HG03442 (cell line): ENCODE data around the gene CACHD1.
A peak's percentile ranks its signal among the peaks of the same experiment; 100 is the strongest.

Experiments
- ATAC-seq: cut with Tn5 transposase; IDR thresholded peaks from one replicate; pipeline ENCODE4 v1.9.1; 2021; ENCODE audit warnings: mild to moderate bottlenecking, moderate library complexity; ENCODE audit not compliant: unreplicated experiment

Gene CACHD1

GRCh38 chr1:64469977-64470664, at the start of gene CACHD1:
Gene CACHD1, plus strand, starts transcription at chr1:64470129. Its CDS starts 616 bp downstream, at chr1:64470745.
- peak; percentile 78 for ATAC-seq

DNA sequence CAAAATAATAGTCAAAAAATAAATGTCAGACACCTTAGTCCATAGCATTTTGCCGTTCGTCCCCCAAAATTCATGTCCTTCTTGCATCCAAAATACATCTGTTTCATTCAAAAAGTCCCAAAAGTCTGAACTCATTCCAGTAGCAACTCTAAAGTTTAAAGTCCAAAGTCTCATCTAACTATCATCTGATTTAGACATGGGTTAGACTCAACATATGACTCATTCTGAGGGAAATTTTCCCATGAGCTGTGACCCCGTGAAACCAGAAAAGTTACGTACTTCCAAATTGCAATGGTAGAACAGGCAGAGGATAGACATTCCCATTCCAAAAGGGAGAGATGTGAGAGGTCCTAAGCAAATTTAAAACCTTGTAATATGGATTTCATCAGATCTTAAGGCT, 48.6 kb upstream of the CACHD1 start:
- ATAC-seq: no peak

GRCh38 chr1:64423526-64423925, 46.4 kb upstream of the CACHD1 start:
- no peak for ATAC-seq

DNA sequence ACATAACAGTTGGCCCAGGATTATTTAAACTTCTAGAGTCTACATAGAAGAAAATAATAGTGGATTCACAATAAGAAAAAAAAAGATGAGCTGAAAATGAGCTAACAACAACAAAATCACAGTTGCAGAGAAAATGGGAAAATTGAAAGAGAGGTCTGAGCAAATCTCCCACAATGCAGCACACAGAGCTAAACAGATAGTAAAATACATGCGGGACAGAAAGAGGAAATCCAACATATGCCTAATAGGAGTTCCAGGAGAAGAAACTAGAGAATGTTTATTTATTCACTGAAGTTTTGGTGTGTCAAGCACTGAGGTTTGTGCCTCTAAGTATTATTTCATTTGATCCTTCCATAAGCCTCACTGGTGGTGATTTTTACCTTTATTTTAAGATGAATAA, 45.5 kb upstream of the CACHD1 start:
- no peak for ATAC-seq

DNA sequence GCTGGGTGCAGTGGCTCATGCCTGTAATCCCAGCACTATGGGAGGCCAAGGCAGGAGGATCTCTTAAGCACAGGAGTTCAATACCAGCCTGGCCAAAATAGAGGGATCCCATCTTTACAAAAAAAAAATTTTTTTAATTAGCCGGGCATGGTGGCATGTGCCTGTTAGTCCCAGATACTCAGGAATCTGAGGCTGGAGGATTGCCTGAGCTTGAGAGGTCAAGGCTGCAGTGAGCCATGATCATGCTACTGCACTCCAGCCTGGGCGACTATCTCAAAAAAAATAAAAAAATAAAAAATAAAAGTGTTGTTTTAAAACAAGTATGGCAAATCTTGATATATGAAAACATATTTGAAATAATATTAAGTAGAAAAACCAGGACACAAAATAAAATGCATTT, 44.4 kb upstream of the CACHD1 start:
- ATAC-seq: no peak

DNA sequence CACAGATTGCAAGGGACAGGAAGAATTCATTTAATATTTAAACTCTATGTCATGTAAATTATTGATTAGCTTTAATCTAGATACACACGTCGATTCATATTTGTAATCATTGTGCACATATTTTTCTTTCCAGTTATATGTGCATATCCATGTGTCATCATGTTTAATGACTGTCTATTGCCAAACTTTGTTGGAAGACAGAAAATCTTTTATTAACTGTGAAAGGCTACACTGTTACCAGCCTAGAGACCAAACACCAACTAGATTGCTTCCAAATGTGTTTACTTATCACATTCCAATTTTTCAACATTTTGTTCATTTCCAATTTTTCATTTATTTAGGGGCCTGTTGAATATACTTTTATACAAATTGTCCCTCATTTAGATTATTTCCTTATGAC, 43.2 kb upstream of the CACHD1 start:
- ATAC-seq: no peak

DNA sequence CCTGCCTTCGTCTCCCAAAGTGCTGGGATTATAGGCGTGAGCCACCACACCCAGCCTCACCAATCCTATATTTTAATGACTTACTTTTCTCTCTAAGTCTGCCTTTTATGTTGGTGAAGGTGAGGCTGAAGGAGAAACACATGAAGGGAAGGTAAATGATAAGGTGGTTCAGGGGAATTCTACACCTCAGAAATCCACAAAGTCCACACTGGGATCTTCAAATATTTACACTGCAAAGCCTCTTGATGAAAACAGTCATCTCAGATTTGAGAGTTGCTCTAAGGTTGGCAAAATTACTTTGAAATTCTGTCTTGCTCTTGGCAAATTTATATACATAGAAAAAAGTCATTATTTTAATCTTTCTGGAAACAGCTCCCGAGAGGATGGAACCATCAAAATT, 42.0 kb upstream of the CACHD1 start:
- ATAC-seq: no peak

DNA sequence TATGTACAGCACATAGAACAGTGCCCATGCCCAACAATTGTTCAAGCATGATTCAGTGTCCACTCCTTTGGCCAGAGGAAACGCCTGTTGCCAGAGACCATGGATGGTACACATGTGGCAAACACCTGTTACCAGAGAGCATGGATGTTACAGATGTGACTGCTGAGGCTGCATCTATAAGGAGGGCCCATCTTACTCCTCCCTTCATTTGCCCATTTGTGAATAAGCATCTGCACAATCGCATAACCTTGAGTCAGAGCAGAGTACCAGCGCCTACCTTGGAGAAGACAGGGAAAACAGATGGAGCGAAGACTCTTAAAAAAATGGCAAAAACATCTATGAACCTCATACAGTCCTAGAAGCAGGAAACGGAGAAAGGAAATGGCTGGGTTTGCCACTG, 36.6 kb upstream of the CACHD1 start:
- ATAC-seq: no peak

DNA sequence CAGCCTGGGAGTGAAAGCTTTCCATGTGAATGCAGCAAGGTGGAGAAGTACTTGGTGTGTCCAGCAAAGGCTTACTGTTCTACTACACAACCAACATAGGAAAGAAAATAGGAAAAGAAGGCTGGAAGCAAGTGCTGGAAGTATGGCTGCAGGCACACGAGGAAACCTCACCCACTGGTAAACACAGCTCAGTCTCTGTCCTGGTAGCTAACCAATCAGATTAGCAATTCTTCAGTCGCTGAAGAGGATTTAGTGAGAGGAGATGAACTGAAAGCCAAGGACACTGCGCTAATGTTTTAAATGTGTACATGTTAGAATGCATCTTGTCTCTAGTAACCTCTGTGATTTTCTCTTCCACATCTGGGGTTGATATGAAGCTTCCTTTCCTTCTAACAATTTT, 36.2 kb upstream of the CACHD1 start:
- ATAC-seq: no peak

DNA sequence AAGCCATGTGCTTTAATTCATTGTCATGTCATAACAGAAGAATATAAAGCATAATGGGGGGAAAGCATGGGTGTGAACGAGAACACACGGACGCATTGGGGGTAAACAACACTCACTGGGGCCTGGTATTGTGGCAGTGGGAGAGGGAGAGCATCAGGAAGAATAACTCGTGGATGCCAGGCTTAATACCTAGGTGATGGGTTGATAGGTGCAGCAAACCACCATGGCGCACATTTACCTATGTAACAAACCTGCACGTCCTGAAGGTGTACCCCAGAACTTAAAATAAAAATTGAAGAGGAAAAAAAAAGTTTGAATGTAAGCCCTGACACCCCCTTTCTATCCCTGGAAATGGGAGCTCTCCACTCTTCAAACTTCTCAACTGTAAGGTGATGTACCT, 34.9 kb upstream of the CACHD1 start:
- no peak for ATAC-seq

DNA sequence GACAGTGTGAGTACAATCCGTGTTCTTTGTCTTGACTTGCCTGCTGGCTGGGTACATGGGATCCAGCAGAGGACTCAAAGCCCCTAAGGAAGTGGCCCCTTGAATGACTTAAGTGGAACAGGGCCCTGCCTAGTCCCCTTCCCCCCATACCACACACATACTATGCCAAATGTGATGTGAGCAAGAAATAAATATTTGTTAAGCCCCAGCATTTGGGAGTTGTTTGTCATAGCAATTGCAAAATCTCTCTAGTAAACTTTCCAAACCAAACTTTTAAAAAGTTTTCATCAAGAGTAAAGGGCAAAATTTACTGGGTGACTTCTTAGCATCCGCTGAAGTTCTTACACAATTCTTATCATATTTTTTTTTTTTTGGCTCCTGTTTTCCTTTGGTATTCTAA, 32.5 kb upstream of the CACHD1 start:
- no peak for ATAC-seq

GRCh38 chr1:64440183-64440826, 29.6 kb upstream of the CACHD1 start:
- ATAC-seq: no peak

DNA sequence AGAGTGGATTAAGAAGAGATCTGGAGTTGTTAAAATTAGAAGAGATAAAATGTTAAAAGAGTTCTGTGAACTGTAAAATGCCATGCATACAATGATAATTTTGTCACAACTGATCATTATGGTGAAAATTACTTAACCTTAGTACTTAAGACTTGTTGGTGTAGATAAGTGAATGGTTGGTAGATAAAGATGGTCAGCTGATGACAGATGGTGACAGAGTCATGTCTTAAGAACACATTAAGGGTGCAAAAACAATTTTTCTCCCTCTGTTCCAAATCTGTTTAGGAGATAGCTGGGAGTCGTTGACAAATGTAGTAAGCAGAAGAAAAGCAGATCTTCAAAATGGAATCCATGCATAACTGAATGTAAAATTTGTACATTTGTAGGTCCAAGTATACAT, 18.5 kb upstream of the CACHD1 start:
- no peak for ATAC-seq

GRCh38 chr1:64453688-64454087, 16.2 kb upstream of the CACHD1 start:
- ATAC-seq: no peak

DNA sequence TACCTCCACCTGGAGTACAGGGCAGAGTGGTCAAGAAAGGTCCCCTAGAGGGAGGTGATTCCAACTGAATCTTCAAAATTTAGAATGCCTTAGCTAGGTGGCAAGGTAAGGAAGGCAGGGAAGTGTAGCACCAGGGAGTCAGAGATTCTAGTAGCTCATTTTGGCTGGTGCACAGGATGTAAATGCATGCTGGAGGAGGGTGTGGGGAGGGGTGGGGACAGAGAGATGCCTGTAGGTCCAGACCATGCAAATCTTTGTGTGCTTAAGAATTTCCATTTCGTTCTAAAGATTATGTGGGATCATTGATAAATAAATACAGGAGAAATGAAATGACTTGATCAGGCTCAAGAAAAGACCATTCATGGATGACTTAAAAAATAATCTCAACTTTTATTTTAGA, 11.0 kb upstream of the CACHD1 start:
- no peak for ATAC-seq

DNA sequence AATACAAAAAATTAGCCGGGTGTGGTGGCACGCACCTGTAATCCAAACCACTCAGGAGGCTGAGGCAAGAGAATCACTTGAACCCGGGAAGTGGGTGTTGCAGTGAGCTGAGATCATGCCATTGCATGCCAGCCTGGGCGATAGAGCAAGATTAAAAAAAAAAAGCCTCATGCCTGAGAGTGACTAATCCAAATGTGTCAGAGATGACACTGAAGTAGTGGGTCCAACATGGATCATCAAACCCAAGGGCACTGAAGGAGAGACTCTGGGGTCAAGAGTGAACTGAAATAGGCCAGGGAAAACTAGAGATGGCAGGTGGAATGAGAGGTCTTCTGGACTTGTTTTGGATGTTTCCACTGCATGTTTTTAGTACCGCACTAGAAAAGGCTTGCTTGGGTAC, 10.2 kb upstream of the CACHD1 start:
- no peak for ATAC-seq

GRCh38 chr1:64466033-64466432, 3.9 kb upstream of the CACHD1 start:
- no peak for ATAC-seq

- ATAC-seq: no peak
Observed at GRCh38 chr1:64469116-64469976, 583 bp upstream of the CACHD1 start.

DNA sequence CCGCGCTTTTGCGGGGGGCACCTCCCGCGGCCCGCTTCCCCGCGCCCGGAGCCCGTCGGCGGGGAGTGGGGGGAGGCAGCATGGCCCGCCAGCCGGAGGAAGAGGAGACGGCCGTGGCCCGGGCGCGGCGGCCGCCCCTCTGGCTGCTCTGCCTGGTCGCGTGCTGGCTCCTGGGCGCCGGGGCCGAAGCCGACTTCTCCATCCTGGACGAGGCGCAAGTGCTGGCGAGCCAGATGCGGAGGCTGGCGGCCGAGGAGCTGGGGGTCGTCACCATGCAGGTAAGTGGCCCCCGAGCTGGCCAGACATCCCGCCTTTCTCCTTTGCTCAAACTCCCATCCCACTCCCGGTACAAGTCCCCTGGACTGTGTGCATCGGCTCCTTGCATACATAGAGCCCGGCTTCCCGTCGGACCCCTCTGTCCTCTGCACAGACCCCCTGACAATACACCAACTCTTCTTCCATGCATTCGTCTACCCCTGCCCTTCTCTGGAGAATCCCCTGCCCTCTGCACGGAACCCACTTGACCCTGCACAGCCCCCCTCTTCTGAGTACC, 812 bp downstream of the CACHD1 start:
- peak; percentile 15 for ATAC-seq

- ATAC-seq: no peak
Observed at GRCh38 chr1:64471218-64472039, 1.5 kb downstream of the CACHD1 start.

DNA sequence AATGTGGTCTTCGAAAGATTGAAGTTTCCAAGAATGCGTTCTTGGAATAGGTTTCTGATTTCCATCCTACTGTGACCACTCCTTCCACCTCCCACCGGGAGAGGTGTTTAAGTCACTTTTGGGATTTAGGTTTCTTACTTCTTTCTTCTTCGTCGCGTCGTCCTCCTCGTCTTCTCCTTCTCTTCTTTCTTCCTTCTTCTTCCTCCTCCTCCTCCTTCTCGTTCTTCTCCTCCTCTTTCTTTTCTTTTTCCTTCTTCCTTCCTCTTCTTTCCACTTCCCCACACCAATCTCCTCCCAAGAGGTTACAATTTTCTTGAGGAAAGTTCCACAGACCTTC, 2.1 kb downstream of the CACHD1 start:
- no peak for ATAC-seq
